CMK (cell line): ENCODE results near the gene PLA2G4A.
"Not testable (repeated sequence)": the region's sequence is repeated elsewhere in the genome, so short reads cannot be mapped to it uniquely, and the experiment has no call there.

Experiments used
- DNase-seq: peaks from one replicate; pipeline ENCODE4 v3.0.0-alpha.2; 2010; ENCODE audit warnings: low read depth

PLA2G4A gene

GRCh38 chr1:186922814-186923213 is 94.1 kb downstream of the PLA2G4A start:
- DNase-seq: not testable (repeated sequence)

- DNase-seq: no peak
These were observed 94.7 kb downstream of the PLA2G4A start for GRCh38 chr1:186923486-186923885.

- no peak for DNase-seq
These were observed 97.3 kb downstream of the PLA2G4A start for GRCh38 chr1:186925881-186926669.

GRCh38 chr1:186927884-186928283 is 99.1 kb downstream of the PLA2G4A start:
- DNase-seq: no peak

- no peak for DNase-seq
These were observed 101.5 kb downstream of the PLA2G4A start for GRCh38 chr1:186930238-186930637.

GRCh38 chr1:186937016-186937670 is 108.4 kb downstream of the PLA2G4A start:
- DNase-seq: no peak

GRCh38 chr1:186943891-186944686 is 115.3 kb downstream of the PLA2G4A start:
- DNase-seq: no peak

- no peak for DNase-seq
These were observed 116.4 kb downstream of the PLA2G4A start for GRCh38 chr1:186945146-186945545.

GRCh38 chr1:186948535-186948934 is 119.8 kb downstream of the PLA2G4A start:
- DNase-seq: peak; percentile 84

GRCh38 chr1:186949173-186949572 is 120.4 kb downstream of the PLA2G4A start:
- DNase-seq: no peak

- DNase-seq: no peak
These were observed 121.8 kb downstream of the PLA2G4A start for GRCh38 chr1:186950547-186950946.

GRCh38 chr1:186953876-186954275 is 125.1 kb downstream of the PLA2G4A start:
- no peak for DNase-seq

GRCh38 chr1:186957314-186957713 is 128.6 kb downstream of the PLA2G4A start:
- no peak for DNase-seq

- no peak for DNase-seq
These were observed 129.8 kb downstream of the PLA2G4A start for GRCh38 chr1:186958520-186958919.

- DNase-seq: no peak
These were observed 132.1 kb downstream of the PLA2G4A start for GRCh38 chr1:186960861-186961260.

GRCh38 chr1:186965847-186966246 is 137.1 kb downstream of the PLA2G4A start:
- DNase-seq: no peak

- no peak for DNase-seq
These were observed 137.7 kb downstream of the PLA2G4A start for GRCh38 chr1:186966456-186966855.

- DNase-seq: no peak
These were observed 139.1 kb downstream of the PLA2G4A start for GRCh38 chr1:186967656-186968394.

- DNase-seq: no peak
These were observed 146.0 kb downstream of the PLA2G4A start for GRCh38 chr1:186974774-186975181.

- DNase-seq: no peak
These were observed 146.5 kb downstream of the PLA2G4A start for GRCh38 chr1:186975220-186975619.

- DNase-seq: no peak
These were observed 148.0 kb downstream of the PLA2G4A start for GRCh38 chr1:186976700-186977099.
